ENCODE data around the gene ALKBH3.

- TF ChIP-seq CTCF (IDR thresholded peaks at IDR 0.05) (no peak), POLR2A (IDR thresholded peaks at IDR 0.05) (no peak)
Measured at GRCh38 chr11:43845816-43846215, 34.8 kb upstream of the ALKBH3 start.

Measured in stomach (tissue), 4 donors.